H1 (cell line): ENCODE results near the gene ARMH2. TPM values are rescaled to one million over a fixed set of nuclear protein-coding genes. Genes with fewer than 3 reads are reported as not detected.

Source experiments
- CTCF ChIA-PET: fragments of 300-600 bp; sonication (Branson Sonifier 250); formaldehyde crosslinking; loops from one replicate; lab custom pipeline; 2021; ENCODE audit not compliant: partially characterized antibody; lab: Charles Lee
- POLR2A ChIA-PET: fragments of 300-600 bp; sonication (Branson Sonifier 250); formaldehyde crosslinking; loops from one replicate; lab custom pipeline; 2021; ENCODE audit warnings: inconsistent platforms; ENCODE audit not compliant: partially characterized antibody; lab: Charles Lee
- DNase-seq, 2 experiments: peaks; one replicate each; pipeline versions ENCODE4 v3.0.0 to v3.0.0-alpha.2; 2010 to 2022; ENCODE audit warnings: low spot score in 2 of 2, low read depth in 1 of 2, mixed read lengths in 1 of 2
- FAIRE-seq: peaks from 2 replicates; lab custom pipeline; 2011; peaks lifted over from hg19 to GRCh38; lab: Jason Lieb, UNC
- H2AFZ ChIP-seq: 2 replicates; pipeline ENCODE4 v1.8.1; 2012; ENCODE audit warnings: low read length, inconsistent platforms
- H2AK5ac ChIP-seq: 2 replicates; pipeline ENCODE4 v1.6.1; 2013; ENCODE audit warnings: low read depth, low read length
- H2BK120ac ChIP-seq: replicated peaks from 2 replicates; pipeline ENCODE3; 2013; ENCODE audit warnings: low read depth, low read length, inconsistent platforms
- H2BK12ac ChIP-seq: 2 replicates; pipeline ENCODE4 v1.6.1; 2013; ENCODE audit warnings: low read depth, low read length
- H2BK15ac ChIP-seq: 2 replicates; pipeline ENCODE4 v1.6.1; 2013; ENCODE audit warnings: low read length
- H2BK20ac ChIP-seq: 2 replicates; pipeline ENCODE4 v1.6.1; 2013; ENCODE audit warnings: low read length
- H2BK5ac ChIP-seq: 2 replicates; pipeline ENCODE4 v1.6.1; 2013; ENCODE audit warnings: low read depth, low read length
- H3K14ac ChIP-seq: 2 replicates; pipeline ENCODE4 v1.6.1; 2013; ENCODE audit warnings: inconsistent platforms; ENCODE audit not compliant: insufficient read length
- H3K18ac ChIP-seq: 2 replicates; pipeline ENCODE4 v1.6.1; 2013; ENCODE audit warnings: low read length; ENCODE audit errors: extremely low read depth
- H3K23ac ChIP-seq: 2 replicates; pipeline ENCODE4 v1.6.1; 2013; ENCODE audit warnings: inconsistent platforms; ENCODE audit not compliant: insufficient read length
- H3K23me2 ChIP-seq: 2 replicates; pipeline ENCODE4 v1.6.1; 2013; ENCODE audit warnings: low read depth, low read length
- H3K27ac ChIP-seq: 2 replicates; pipeline ENCODE4 v1.6.1; 2011; ENCODE audit warnings: low read depth, low read length, inconsistent platforms
- H3K27me3 ChIP-seq, 4 experiments: replicated peaks in 1 of 4; 1 replicate in 1 of 4; 2 replicates in 3 of 4; pipeline versions ENCODE4 v1.6.1 to v1.8.1; 2011 to 2013; ENCODE audit warnings: low read length in 3 of 4, mild to moderate bottlenecking in 3 of 4, inconsistent platforms in 2 of 4, mixed read lengths in 2 of 4, moderate library complexity in 1 of 4; ENCODE audit not compliant: control insufficient read depth in 3 of 4, insufficient read depth in 3 of 4; ENCODE audit errors: extremely low read depth in 1 of 4
- H3K36me3 ChIP-seq, 4 experiments: 2 replicates each; pipeline versions ENCODE4 v1.6.1 to v1.8.1; 2011 to 2013; ENCODE audit warnings: mild to moderate bottlenecking in 4 of 4, low read length in 3 of 4, moderate library complexity in 2 of 4, control low read depth in 1 of 4, inconsistent platforms in 1 of 4; ENCODE audit not compliant: insufficient read depth in 4 of 4, control insufficient read depth in 2 of 4
- H3K4ac ChIP-seq: replicated peaks from 2 replicates; pipeline ENCODE3; 2013; ENCODE audit warnings: low read length, low read depth, mixed read lengths, inconsistent platforms; ENCODE audit not compliant: insufficient read length
- H3K4me1 ChIP-seq, 4 experiments: replicated peaks in 1 of 4; 1 replicate in 1 of 4; 2 replicates in 3 of 4; pipeline versions ENCODE4 v1.6.1 to v1.8.1; 2011 to 2013; ENCODE audit warnings: low read length in 3 of 4, inconsistent platforms in 2 of 4, mixed read lengths in 1 of 4; ENCODE audit not compliant: insufficient read depth in 4 of 4, control insufficient read depth in 3 of 4
- H3K4me2 ChIP-seq, 2 experiments: 2 replicates each; pipeline versions ENCODE4 v1.6.1 to v1.8.1; 2011 to 2013; ENCODE audit warnings: low read depth in 2 of 2, low read length in 2 of 2, control low read depth in 1 of 2, inconsistent platforms in 1 of 2, mild to moderate bottlenecking in 1 of 2; ENCODE audit not compliant: insufficient read depth in 1 of 2
- H3K4me3 ChIP-seq, 4 experiments: fragments of 200-600, 300-600 bp in 1 of 4; sonication (generic), shearing (Covaris generic), sonication (Bioruptor Twin) in 1 of 4; 2 replicates each; pipeline versions ENCODE4 v1.5.1 to v1.8.1; 2011 to 2016; ENCODE audit warnings: low read length in 4 of 4, low read depth in 3 of 4, control low read depth in 2 of 4, inconsistent platforms in 2 of 4, mild to moderate bottlenecking in 2 of 4, mixed read lengths in 1 of 4, moderate library complexity in 1 of 4; ENCODE audit not compliant: insufficient read depth in 2 of 4; ENCODE audit errors: extremely low read depth in 1 of 4
- H3K56ac ChIP-seq: replicated peaks from 2 replicates; pipeline ENCODE3; 2013; ENCODE audit warnings: low read depth, mild to moderate bottlenecking, mixed read lengths, low read length, inconsistent platforms; ENCODE audit not compliant: insufficient read length
- H3K79me1 ChIP-seq: 2 replicates; pipeline ENCODE4 v1.6.1; 2013; ENCODE audit warnings: low read depth, low read length, control low read depth
- H3K79me2 ChIP-seq, 2 experiments: 2 replicates each; pipeline versions ENCODE4 v1.6.1 to v1.8.1; 2012 to 2013; ENCODE audit warnings: low read length in 2 of 2, mild to moderate bottlenecking in 2 of 2, inconsistent platforms in 1 of 2; ENCODE audit not compliant: insufficient read depth in 2 of 2, control insufficient read depth in 1 of 2
- H3K9ac ChIP-seq, 4 experiments: replicated peaks in 1 of 4; 1 replicate in 1 of 4; 2 replicates in 3 of 4; pipeline versions ENCODE4 v1.6.1 to v1.8.1; 2011 to 2013; ENCODE audit warnings: low read depth in 3 of 4, low read length in 3 of 4, control low read depth in 2 of 4, mild to moderate bottlenecking in 2 of 4, moderate library complexity in 2 of 4, inconsistent platforms in 1 of 4; ENCODE audit errors: extremely low read depth in 1 of 4
- H3K9me3 ChIP-seq, 2 experiments: 2 replicates each; pipeline versions ENCODE4 v1.6.1 to v1.8.1; 2012 to 2013; ENCODE audit warnings: mild to moderate bottlenecking in 2 of 2, moderate library complexity in 2 of 2, control low read depth in 1 of 2, inconsistent platforms in 1 of 2, low read depth in 1 of 2, low read length in 1 of 2, mixed read lengths in 1 of 2; ENCODE audit not compliant: insufficient read depth in 2 of 2
- H4K20me1 ChIP-seq, 2 experiments: replicated peaks in 1 of 2; 2 replicates each; pipeline versions ENCODE3 to v1.8.1; 2011 to 2013; ENCODE audit warnings: inconsistent platforms in 2 of 2, low read length in 2 of 2, mild to moderate bottlenecking in 1 of 2; ENCODE audit not compliant: insufficient read depth in 2 of 2, control insufficient read depth in 1 of 2
- H4K5ac ChIP-seq: 2 replicates; pipeline ENCODE4 v1.6.1; 2013; ENCODE audit warnings: low read length, low read depth, mixed read lengths, inconsistent platforms; ENCODE audit not compliant: insufficient read length
- H4K8ac ChIP-seq: 2 replicates; pipeline ENCODE4 v1.8.0; 2013; ENCODE audit warnings: mild to moderate bottlenecking, moderate library complexity, low read length, inconsistent platforms; ENCODE audit not compliant: insufficient read depth; ENCODE audit errors: extremely low read depth
- H4K91ac ChIP-seq: replicated peaks from 2 replicates; pipeline ENCODE3; 2013; ENCODE audit warnings: low read length, mixed read lengths, inconsistent platforms; ENCODE audit not compliant: insufficient read length
- BACH1 ChIP-seq: IDR thresholded peaks from 2 replicates; pipeline ENCODE4 v1.6.1; 2012; ENCODE audit warnings: low read length, improper control_type of control experiment
- BRCA1 ChIP-seq: IDR thresholded peaks from 2 replicates; pipeline ENCODE4 v1.6.1; 2012; ENCODE audit warnings: low read depth, low read length, improper control_type of control experiment
- CREB1 ChIP-seq: IDR thresholded peaks from 2 replicates; pipeline ENCODE4 v1.6.1; 2012; ENCODE audit warnings: inconsistent platforms
- EZH2 ChIP-seq: fragments of 200-600 bp; sonication (generic); IDR thresholded peaks from 2 replicates; pipeline ENCODE4 v1.7.1; 2012; ENCODE audit warnings: low read depth, mild to moderate bottlenecking, moderate library complexity, low read length, inconsistent platforms; ENCODE audit not compliant: severe bottlenecking
- HDAC2 ChIP-seq, 2 experiments: fragments of 300-600 bp in 1 of 2; sonication (generic) in 1 of 2; IDR thresholded peaks; 2 replicates each; pipeline ENCODE4 v1.6.1; 2011 to 2012; ENCODE audit warnings: low read depth in 2 of 2, low read length in 2 of 2, mild to moderate bottlenecking in 2 of 2, moderate library complexity in 2 of 2, borderline replicate concordance in 1 of 2, inconsistent platforms in 1 of 2
- HDAC6 ChIP-seq: IDR thresholded peaks from one replicate; pipeline ENCODE4 v1.7.1; 2012; ENCODE audit warnings: low read depth, mild to moderate bottlenecking, inconsistent platforms, low read length, moderate library complexity
- KDM4A ChIP-seq: IDR thresholded peaks from one replicate; pipeline ENCODE4 v1.7.1; 2012; ENCODE audit warnings: low read depth, mild to moderate bottlenecking, moderate library complexity, low read length, inconsistent platforms; ENCODE audit not compliant: severe bottlenecking
- KDM5A ChIP-seq: fragments of 200-600 bp; IDR thresholded peaks from 2 replicates; pipeline ENCODE4 v1.7.1; 2012; ENCODE audit warnings: mild to moderate bottlenecking, low read length, inconsistent platforms, mixed read lengths
- NANOG ChIP-seq: IDR thresholded peaks from 2 replicates; pipeline ENCODE4 v1.6.1; 2011; ENCODE audit warnings: low read length, low read depth, mild to moderate bottlenecking, inconsistent platforms; ENCODE audit not compliant: insufficient read depth, poor library complexity, severe bottlenecking
- PHF8 ChIP-seq: fragments of 200-600 bp; sonication (generic); conservative IDR thresholded peaks from 2 replicates; pipeline ENCODE4 v1.7.1; 2012; ENCODE audit warnings: low read depth, mild to moderate bottlenecking, inconsistent platforms, low read length, moderate library complexity
- RNF2 ChIP-seq: fragments of 200-900, 300-1000 bp; sonication (generic); IDR thresholded peaks from 2 replicates; pipeline ENCODE4 v1.7.1; 2016; ENCODE audit warnings: borderline replicate concordance, low read depth, mild to moderate bottlenecking, antibody characterized with exemption, low read length; ENCODE audit not compliant: poor library complexity, severe bottlenecking; ENCODE audit errors: missing control alignments
- SIN3A ChIP-seq, 2 experiments: IDR thresholded peaks in 1 of 2; conservative IDR thresholded peaks in 1 of 2; 2 replicates each; pipeline ENCODE4 v1.6.1; 2011 to 2012; ENCODE audit warnings: low read length in 2 of 2, improper control_type of control experiment in 1 of 2, low read depth in 1 of 2, mild to moderate bottlenecking in 1 of 2
- SP2 ChIP-seq: IDR thresholded peaks from 2 replicates; pipeline ENCODE4 v1.6.1; 2012; ENCODE audit warnings: mild to moderate bottlenecking, low read length, inconsistent platforms
- WGBS, 2 experiments: shearing (Covaris generic) in 1 of 2; methylation state at CpG; one replicate each; pipeline versions ENCODE4 v1.1.6 to v1.1.7; 2013 to 2015; ENCODE audit warnings: low lambda C conversion rate in 2 of 2, mixed read lengths in 2 of 2, inconsistent platforms in 1 of 2, low coverage in 1 of 2, missing lambda C conversion rate in 1 of 2; ENCODE audit not compliant: insufficient replicate concordance in 2 of 2, insufficient coverage in 1 of 2, insufficient read length in 1 of 2; ENCODE audit errors: extremely low coverage in 1 of 2, missing lambda C conversion rate in 1 of 2; 5-methylcytosine and 5-hydroxymethylcytosine counted together
- polyA plus RNA-seq, 7 experiments: library from polyadenylated mRNA; depleted of rRNA in 3 of 7; stranded (reverse) in 5 of 7; unstranded in 2 of 7; fragments of >200 nt in 5 of 7; fragments of 200-250 nt in 2 of 7; gene quantifications; 1 replicate in 5 of 7; 2 replicates in 1 of 7; 4 replicates in 1 of 7; pipeline versions ENCODE4 v1.2.1 to v1.2.3, GENCODE V29; 2011 to 2013; ENCODE audit warnings: missing spikeins in 2 of 7, mixed read lengths in 2 of 7
- total RNA-seq: library from RNA; stranded (reverse); fragmentation: NEBNext Ultra II Directional; extraction: Animal tissue kit (Norgen Biotek cat#: 25700); gene quantifications from 2 replicates; pipeline ENCODE4 v1.2.1, GENCODE V29; 2021

ARMH2 gene
- total and polyA plus RNA-seq, 2 of the 8 experiments (the other 6 are each of a cell fraction or from before 2014, with no cell fraction given) = not detected

DNA sequence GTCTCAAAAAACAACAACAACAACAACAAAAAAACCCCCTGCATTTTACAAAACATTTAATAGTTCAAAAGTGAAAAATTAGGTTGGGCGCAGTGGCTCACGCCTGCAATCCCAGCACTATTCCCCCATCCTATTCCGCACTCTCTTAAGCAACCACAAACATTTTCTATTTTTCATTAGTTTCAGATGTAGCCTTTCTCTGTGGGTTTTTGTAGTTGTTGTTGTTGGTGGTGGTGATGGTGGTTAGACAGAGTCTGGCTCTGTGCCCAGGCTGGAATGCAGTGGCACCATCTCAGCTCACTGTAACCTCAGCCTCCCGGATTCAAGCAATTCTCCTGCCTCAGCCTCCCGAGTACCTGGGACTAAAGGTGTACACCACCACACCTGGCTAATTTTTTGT lies 30.4 kb downstream of the ARMH2 start:
- Histone ChIP-seq H3K27me3 (no peaks in the 10 kb centered on the region), H2AFZ (no peak overlapping the region), H3K4ac (no peak overlapping the region), H3K36me3 (no peaks in the 10 kb centered on the region), H3K27ac (no peak overlapping the region), H4K8ac (no peak overlapping the region), H2AK5ac (no peak overlapping the region), H3K23me2 (no peaks in the 10 kb centered on the region), H4K20me1 (no peaks in the 10 kb centered on the region), H3K23ac (no peak overlapping the region), H3K18ac (no peak overlapping the region), H2BK15ac (no peak overlapping the region), H3K79me2 (no peaks in the 10 kb centered on the region), H2BK120ac (no peak overlapping the region), H4K5ac (no peak overlapping the region), H3K79me1 (no peaks in the 10 kb centered on the region), H3K4me2 (no peak overlapping the region), H4K91ac (no peak overlapping the region), H2BK12ac (no peak overlapping the region), H3K4me1 (no peaks in the 10 kb centered on the region), H2BK5ac (no peak overlapping the region), H2BK20ac (no peak overlapping the region), H3K4me3 (no peak overlapping the region), H3K14ac (no peak overlapping the region), H3K56ac (no peak overlapping the region), H3K9me3 (no peaks in the 10 kb centered on the region), H3K9ac (no peak overlapping the region)
- WGBS, 2 experiments = 89% methylated on average over 5 of the region's 5 CpGs; no CpG with 5 or more reads in 1 of the 2 experiments
- FAIRE-seq = no peak
- DNase-seq = no peak
- CTCF ChIA-PET = interaction anchor here (0.8 to 1.4 kb wide), 3 partner anchors 103 to 244 kb away, joined by 3 to 5 read pairs (median 3); no protein-coding TSS in a partner anchor
- POLR2A ChIA-PET = no interaction called here
- TF ChIP-seq NANOG = no peak
- no peak for TF ChIP-seq CREB1
- TF ChIP-seq SP2 = no peak
- TF ChIP-seq HDAC2 (IDR thresholded peaks at IDR 0.05; ENCODE audit: borderline replicate concordance in 1 of 2, low read depth in 2 of 2, low read length in 2 of 2) = no peak
- TF ChIP-seq KDM4A = no peak
- TF ChIP-seq PHF8 = no peak
- TF ChIP-seq KDM5A = no peak
- TF ChIP-seq HDAC6 = no peak
- no peak for TF ChIP-seq RNF2
- no peak for TF ChIP-seq SIN3A (conservative IDR thresholded peaks at IDR 0.05 in 1 of 2, IDR thresholded peaks at IDR 0.05 in 1 of 2; ENCODE audit: low read depth in 1 of 2, low read length in 2 of 2)
- TF ChIP-seq BACH1 = no peak
- no peak for TF ChIP-seq BRCA1
- TF ChIP-seq EZH2 = no peak
